Astrocyte (in vitro differentiated cells and primary cell): ENCODE results near the gene CFAP210.

Experiments
- EZH2 ChIP-seq: IDR thresholded peaks from 2 replicates; pipeline ENCODE4 v1.6.1; 2012; ENCODE audit warnings: mild to moderate bottlenecking, low read length, inconsistent platforms; ENCODE audit not compliant: insufficient read depth
- TF ChIP-seq, protein P1 (sequence below): IDR thresholded peaks from 2 replicates; pipeline ENCODE4 v1.5.1; 2011; ENCODE audit warnings: low read depth, mild to moderate bottlenecking, inconsistent platforms, low read length, moderate library complexity; ENCODE audit not compliant: insufficient read depth

GRCh38 chr2:169693360-169693759 is 845 bp downstream of the CFAP210 start:
- TF ChIP-seq, protein P1, sequence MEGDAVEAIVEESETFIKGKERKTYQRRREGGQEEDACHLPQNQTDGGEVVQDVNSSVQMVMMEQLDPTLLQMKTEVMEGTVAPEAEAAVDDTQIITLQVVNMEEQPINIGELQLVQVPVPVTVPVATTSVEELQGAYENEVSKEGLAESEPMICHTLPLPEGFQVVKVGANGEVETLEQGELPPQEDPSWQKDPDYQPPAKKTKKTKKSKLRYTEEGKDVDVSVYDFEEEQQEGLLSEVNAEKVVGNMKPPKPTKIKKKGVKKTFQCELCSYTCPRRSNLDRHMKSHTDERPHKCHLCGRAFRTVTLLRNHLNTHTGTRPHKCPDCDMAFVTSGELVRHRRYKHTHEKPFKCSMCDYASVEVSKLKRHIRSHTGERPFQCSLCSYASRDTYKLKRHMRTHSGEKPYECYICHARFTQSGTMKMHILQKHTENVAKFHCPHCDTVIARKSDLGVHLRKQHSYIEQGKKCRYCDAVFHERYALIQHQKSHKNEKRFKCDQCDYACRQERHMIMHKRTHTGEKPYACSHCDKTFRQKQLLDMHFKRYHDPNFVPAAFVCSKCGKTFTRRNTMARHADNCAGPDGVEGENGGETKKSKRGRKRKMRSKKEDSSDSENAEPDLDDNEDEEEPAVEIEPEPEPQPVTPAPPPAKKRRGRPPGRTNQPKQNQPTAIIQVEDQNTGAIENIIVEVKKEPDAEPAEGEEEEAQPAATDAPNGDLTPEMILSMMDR, result no peak
- no peak for TF ChIP-seq EZH2
